ENCODE data around the gene TXNRD2.

DNA sequence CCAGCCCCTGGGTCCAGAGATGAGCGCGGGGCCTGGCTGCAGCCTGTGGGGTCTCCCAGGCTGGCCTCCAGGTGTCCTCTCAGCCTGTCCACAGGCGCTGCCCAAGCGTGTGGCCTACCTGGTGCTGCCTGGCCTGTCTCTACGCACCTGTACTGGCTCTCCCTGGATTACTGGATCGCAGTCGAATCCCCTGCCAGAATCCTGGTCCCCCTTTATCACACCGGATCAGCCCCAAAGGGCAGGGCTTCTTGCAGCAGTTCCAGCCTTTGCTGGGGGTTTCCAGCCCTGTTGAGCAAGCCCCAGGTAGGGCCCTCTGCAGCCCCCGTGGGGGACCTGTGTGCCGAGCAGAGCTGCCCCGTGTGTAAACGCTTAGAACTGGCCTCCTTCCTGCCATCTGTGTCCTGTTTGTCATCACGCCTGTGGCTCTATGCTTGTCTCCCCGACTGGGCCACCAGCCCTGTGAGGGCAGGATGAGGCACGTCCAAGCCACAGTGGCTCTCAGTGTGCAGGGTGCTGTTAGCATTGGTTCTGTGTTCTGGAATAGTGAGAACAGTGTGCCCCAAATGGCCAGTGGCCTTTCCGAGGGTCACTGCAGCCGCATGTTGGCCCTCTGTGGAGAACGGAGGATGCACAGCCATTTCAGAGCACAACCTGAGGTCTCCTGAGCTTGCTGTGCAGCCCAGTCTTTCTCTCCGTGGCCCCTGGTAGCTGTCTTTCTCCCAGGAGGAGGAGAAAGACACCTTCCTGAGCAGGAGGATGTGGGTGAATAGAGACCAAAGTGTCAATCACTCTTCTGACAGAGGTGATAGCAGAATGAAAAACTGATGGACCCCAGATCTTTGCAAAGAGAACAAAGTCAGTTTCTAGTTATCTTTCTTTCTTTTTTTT, 13.9 kb upstream of the TXNRD2 start:
- TF ChIP-seq, protein P1, sequence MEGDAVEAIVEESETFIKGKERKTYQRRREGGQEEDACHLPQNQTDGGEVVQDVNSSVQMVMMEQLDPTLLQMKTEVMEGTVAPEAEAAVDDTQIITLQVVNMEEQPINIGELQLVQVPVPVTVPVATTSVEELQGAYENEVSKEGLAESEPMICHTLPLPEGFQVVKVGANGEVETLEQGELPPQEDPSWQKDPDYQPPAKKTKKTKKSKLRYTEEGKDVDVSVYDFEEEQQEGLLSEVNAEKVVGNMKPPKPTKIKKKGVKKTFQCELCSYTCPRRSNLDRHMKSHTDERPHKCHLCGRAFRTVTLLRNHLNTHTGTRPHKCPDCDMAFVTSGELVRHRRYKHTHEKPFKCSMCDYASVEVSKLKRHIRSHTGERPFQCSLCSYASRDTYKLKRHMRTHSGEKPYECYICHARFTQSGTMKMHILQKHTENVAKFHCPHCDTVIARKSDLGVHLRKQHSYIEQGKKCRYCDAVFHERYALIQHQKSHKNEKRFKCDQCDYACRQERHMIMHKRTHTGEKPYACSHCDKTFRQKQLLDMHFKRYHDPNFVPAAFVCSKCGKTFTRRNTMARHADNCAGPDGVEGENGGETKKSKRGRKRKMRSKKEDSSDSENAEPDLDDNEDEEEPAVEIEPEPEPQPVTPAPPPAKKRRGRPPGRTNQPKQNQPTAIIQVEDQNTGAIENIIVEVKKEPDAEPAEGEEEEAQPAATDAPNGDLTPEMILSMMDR (IDR thresholded peaks at IDR 0.05), result no peak
- no peak for TF ChIP-seq POLR2AphosphoS5 (IDR thresholded peaks at IDR 0.05)
